ENCODE data around the gene SPOP.
"Not testable (repeated sequence)": the region's sequence is repeated elsewhere in the genome, so short reads cannot be mapped to it uniquely, and the experiment has no call there.

SPOP gene

DNA sequence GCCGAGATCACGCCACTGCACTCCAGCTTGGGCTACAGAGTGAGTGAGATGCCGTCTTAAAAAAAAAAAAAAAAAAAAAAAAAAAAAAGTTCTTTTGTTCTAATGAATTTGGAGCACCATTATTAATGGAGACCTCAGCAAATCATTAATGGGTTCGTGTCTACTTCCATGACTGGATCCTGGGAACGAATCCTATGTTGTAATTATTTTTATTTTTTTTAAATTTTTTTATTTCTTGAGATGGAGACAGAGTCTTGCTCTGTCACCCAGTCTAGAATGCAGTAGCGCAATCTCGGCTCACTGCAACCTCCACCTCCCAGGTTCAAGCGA lies 30.7 kb downstream of the SPOP start:
- DNase-seq (ENCODE audit: low read depth): no peak

DNA sequence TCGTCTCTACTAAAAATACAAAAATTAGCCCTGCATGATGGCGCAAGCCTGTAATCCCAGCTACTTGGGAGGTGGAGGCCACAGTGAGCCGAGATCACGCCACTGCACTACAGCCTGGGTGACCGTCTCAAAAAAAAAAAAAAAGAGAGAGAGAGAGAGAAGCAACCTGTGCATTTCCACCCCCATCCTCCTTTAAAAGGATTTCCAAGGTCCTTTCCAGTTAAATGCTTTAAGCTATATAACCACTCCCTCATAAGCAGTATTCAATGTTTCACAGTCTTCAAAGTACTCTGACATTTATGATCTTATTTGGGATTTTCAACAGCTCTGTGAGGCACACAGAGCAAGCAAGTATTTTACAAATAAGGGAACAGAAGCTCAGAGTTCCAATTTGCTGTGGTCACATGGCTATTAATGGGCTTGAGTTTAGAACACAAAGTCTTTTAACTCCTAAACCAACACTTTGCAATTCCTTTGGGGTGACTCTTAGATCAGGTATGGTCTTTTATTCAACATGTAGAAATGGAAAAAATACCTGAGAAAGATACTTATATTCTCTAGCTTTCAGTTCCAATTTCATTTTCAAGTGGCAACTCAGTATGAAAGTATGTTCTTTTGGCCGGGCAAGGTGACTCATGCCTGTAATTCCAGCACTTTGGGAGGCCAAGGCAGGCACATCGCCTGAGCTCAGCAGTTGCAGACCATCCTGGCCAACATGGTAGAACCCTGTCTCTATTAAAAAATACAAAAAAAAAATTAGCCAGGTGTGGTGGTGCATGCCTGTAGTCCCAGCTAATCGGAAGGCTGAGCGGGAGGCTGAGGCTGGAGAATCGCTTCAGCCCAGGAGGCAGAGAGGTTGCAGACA lies 31.3 kb downstream of the SPOP start:
- no peak for DNase-seq (ENCODE audit: low read depth)

DNA sequence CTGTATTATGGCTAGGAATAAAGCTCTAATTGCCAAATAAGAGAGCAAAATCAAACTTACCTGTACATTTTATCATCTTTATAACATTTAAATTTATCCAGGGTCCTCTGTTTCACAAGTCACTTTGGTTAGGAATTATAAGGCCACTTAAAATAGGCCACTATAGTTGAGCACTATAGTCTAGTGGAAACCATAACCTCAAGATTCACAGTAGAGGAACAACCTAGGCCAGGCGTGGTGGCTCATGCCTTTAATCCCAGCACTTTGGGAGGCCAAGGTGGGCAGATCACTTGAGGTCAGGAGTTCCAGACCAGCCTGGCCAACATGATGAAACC lies 31.9 kb downstream of the SPOP start:
- DNase-seq (ENCODE audit: low read depth): not testable (repeated sequence)

DNA sequence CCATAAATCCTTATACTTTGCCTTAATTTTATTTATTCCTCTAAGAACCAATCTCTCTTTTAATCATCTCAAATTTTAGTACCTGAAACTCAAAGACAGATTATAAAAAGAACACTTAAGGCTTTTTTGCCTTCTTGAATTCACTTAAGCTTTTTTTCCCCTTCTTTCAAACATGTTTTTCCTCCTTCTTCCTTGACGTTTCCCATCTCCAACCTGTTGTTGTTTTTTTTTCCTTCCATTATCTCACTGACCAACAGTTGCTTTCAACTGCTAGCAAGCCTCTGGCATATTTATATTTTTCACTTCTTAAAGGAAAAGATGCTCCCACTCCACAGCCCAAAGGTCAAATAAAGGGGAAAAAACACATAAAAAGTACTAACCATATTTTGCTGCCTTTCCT lies 32.2 kb downstream of the SPOP start:
- no peak for DNase-seq (ENCODE audit: low read depth)

DNA sequence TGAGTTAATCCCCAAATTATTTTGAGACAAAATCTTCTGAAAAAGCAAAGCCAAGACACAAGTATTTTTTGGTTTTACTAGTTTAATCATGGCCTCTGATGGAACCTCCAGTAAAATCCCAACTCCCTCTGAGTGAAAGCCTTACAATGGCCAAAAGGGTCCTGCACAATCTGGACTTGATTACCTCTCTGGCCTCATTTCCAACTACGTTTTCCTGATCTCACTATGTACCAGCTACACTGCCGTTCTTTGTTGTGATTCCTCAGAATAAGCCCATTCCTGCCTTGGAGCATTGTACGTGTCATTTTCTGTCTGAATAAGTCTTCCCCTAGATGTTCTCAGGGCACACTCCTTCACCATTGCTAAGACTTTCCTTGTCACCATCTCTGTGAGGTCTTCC lies 37.3 kb downstream of the SPOP start:
- no peak for DNase-seq (ENCODE audit: low read depth)

DNA sequence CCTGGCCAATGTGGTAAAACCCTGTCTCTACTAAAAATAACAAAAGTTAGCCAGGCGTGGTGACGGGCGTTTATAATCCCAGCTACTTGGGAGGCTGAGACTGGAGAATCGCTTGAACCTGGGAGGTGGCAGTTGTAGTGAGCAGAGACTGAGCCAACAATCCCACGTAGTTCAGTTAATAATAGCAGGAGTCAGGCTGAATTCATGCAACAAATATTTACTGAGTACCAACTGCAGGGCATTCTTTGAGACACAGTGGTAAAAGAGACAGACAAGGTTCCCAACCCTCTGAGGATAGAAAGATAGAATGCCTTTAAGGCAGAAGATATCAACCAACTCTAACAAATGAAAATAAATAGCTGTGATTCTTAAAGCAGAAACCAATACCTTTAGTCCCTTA lies 39.1 kb downstream of the SPOP start:
- DNase-seq (ENCODE audit: low read depth): no peak

DNA sequence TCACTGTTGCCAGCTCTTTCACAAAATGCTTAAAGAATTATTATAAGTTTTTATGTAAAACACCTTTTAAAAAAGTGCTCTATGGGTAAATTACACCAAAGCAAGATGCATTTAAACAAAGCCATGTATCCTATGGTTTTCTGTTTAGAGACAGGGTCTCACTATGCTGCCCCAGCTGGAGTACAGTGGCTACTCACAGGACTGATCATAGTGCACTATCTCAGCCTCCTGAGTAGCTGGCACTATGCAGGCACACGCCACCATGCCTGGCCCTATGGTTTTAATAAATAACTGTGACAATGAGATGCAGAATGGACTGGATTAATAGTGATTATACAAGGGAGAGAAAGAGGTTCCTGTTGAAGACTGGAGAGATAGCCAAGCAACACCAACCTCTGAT lies 40.2 kb downstream of the SPOP start:
- no peak for DNase-seq (ENCODE audit: low read depth)

DNA sequence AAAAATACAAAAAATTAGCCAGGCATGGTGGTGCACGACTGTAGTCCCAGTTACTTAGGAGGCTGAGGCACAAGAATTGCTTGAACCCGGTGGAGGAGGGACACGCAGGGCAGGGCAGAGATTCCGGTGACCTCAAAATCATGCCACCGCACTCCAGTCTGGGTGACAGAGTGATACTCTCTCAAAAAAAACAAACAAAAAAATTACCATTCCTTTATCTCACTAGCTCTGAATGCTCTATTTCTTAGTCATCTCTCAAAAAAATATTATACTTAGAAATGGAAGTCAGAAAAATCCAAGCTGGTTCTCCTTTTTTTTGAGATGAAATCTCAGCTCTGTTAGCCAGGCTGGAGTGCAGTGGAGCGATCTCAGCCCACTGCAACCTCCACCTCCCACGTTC lies 40.8 kb downstream of the SPOP start:
- DNase-seq (ENCODE audit: low read depth): no peak

DNA sequence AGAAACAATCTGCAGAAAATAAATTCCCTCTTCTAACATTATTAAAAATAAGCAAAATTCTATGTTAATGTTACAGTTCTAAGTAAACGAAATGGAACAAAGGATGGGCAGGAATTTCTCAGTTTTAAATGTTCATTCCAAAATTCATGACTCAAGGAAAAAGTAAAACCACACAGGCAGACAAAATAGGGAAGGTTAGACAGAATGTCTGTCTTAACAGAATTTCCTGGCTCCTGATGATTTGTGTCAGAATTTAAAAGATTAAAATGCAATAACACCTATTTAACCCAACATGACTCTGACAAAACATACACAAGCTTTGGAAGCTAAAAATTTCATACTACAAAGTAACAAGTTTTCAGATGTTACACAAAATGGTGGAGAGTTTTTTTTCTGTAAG lies 42.8 kb downstream of the SPOP start:
- no peak for DNase-seq (ENCODE audit: low read depth)

DNA sequence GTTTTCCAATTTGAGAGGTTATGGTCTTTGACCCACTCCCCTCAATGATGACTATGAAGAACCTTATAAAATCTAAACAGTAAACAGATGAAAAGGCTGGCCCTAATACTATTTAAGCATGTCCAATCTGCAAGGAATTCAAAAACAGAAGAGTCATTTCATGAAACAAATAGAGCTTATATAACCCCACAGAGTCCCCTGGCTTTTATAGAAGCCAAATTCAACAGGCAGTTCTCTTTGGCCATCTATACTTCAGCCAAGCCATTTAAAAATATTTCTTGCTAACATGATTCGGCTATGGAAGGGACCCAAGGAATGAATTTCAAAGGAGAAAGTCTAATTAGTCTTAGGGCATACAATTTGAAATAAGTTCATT lies 43.4 kb downstream of the SPOP start:
- DNase-seq (ENCODE audit: low read depth): no peak

DNA sequence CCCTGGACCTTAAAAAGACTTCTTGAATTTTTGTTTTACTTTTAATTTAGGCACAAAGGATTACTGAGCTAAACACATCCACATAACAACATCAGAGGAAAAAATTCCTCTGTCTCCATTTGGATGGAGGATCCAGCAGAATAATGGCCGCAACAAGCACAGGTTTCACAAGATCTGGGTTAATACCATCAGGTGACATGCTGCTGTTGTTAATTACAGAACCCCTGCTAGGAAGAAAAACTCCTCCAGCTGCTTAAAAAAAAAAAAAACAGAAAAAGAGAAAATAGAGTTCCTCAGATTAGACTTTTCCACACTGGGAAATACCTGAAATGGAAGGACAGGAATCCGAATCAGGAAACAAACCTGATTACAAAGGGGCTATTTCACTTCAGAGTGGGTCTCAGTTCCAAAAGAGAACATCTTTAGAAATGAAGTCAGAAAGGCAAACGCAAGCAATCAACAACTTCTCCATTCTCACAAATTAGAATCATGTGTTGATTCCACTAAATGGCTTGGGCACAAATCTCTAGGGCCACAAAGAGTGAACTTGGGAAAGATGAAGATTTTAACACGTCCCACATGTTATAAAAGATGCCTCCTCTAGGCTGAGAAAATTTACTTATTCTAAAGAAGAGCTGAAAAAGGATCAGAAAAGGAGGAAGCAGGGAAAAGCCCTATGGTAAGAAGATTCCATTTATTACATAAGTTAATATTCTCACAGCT lies 44.0 kb downstream of the SPOP start:
- no peak for DNase-seq (ENCODE audit: low read depth)

DNA sequence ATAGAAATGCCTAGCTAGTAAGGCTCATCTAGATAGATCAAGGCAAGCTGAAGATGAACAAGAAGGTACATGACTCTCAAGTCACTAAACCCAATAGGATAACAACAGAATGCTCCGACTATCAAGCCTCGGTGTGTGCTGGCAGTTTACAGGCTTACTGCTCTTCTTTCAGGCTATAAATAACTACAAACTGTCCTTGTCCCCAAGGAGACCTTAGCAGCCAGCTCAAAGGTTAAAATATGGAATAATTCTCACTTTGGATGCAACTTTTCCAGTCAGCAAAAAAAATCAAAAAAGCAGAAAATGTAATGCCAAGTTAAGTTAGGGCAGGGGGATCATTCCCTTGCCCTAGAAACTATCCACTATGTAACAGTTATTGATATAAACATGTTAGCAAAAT lies 44.6 kb downstream of the SPOP start:
- no peak for DNase-seq (ENCODE audit: low read depth)

DNA sequence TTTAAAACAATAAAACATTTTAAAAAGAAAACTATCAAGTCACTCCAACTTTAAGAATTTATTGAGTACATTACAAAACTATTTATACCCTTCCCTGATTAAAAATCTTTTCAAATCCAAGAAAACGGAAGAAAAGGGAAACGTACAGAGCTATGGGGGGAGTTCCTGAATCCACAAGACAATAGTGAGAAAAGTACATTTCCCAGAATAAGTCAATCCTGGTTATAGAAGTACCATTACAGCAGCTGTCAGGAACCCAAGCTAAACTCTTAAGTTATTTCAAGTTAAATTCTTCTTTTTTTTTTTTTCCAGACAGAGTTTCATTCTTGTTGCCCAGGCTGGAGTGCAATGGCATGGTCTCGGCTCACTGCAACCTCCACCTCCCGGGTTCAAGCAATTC lies 45.7 kb downstream of the SPOP start:
- DNase-seq (ENCODE audit: low read depth): no peak

DNA sequence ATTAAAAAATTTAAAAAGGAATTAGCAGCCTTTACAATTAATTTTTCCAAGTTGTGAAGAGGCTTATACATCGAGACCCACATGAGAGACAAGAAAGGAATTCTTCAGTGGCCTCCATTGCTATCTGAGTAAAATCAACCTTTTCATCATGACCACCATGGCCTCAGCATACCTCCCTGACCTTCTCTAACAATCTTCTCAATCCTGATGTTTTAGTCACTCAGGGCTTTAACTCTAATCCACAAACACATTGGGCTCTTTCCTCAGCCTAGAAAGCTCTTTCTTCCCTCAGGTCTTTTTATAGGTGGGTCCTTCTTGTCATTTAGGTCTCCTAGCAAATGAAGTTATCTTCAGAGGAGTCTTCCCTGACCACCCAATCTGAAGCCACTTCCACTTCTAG lies 46.4 kb downstream of the SPOP start:
- no peak for DNase-seq (ENCODE audit: low read depth)

DNA sequence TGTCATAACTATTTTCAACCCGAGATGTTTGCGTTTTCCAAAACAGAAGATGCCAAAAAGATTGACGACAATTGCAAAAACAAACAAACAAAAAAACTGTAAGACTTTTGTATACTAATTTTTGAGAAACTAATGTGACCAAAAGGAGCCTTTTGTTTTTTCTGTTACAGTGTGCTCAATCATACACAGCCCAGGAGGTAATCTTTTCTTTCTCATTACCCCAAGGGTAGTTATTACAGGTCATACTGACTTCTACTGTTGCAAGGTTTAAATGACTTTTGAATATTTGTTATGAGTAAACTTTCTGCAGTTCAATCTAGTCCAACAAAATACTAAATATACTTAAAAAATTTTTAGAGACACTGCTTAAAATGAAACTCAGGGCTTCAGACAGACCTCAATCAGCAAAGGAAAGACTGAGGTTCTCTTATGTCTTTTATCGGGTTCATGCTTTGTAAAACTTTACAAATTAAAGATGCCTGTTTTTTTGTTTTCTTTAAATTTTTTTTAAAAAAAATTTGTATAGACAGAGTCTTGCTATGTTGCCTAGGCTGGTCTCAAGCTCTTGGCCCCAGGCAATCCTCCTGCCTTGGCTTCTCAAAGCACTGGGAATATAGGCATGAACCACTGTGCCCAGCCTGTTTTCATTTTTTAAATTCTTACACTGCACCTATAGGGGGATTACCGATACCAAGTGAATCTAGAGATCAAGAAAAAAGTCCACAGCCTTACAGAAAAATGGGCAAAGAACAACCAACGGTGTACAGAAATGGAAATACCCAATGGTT lies 47.6 kb downstream of the SPOP start:
- DNase-seq (ENCODE audit: low read depth): no peak

DNA sequence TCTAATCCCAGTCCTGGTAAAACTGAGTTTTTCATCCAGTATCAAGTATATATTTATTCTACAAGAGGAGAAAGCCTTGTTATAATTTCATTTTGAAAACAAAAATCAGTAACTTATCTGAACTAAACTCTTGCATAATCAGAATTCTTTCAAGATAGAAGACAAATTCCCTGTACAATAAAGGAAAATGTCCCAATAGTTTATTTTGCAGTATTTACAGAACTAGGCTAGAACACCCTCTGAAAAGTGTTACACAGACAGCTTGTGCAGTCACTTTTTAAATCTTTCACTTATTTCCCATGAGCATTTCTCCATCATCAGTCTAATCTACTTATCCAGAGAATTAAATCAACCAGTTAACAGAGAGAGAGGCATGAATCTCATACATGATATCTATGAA lies 48.5 kb downstream of the SPOP start:
- no peak for DNase-seq (ENCODE audit: low read depth)

DNA sequence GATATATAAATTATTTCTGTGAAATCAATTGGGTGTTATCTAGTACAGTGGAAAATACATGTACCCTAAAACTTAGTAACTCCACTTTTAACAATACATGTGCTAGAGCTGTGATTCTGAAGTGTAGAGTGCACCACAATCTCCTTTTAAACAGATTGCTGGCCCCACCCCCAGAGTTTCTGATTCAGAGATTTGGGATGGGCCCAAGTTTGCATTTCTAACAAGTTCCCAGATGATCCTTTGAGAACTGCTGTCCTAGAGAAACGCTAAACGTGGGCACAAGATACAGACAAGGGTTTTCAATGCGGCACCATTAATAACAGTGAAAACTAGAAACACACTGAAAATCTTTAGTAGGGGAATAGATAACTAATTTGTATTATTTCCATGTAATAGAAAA lies 53.0 kb downstream of the SPOP start:
- no peak for DNase-seq (ENCODE audit: low read depth)

DNA sequence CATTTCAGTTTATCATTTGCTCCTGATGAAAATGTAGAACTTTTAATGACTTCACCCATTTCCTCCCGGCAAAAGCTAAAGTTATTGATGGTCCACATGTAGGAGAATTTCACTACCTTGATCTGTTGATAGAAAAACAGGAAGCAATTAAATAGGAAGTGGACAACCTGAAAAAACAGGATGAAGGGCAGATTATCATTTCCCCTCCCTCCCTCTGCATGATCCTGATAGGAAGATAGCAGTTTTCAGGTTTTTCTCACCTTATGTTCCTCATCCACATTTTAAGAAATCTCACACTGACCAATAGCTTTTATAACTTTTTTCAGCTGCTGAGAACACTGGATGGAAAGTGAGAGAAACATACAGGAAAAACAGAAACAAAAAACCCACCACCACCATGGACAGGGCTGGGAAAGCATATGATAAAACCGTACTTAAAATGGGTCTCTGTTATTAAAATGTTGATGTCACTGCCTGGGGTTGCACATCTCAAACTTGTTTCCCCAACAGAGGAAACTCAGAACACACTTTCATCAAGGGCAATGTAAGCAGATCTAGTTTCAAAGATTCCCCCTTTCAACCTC lies 55.9 kb downstream of the SPOP start:
- DNase-seq (ENCODE audit: low read depth): no peak

DNA sequence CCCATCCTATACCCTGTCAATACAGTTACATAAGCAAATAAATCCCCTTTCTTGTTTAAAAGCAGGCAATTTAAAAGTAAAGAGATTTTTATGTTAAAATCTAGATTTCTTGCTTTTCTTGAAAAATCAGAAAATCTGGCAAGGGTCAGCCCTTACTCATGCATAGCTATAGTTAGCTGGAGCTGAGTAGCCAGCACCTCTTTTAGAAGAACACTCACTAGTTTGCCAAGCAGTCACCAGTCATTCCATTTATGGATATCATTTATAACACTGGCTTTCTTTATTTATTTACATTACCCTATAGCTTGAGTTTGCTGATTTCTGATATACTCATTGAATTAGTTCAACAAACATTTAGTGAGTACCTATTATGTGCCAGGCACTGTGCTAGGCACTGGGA lies 56.5 kb downstream of the SPOP start:
- no peak for DNase-seq (ENCODE audit: low read depth)

DNA sequence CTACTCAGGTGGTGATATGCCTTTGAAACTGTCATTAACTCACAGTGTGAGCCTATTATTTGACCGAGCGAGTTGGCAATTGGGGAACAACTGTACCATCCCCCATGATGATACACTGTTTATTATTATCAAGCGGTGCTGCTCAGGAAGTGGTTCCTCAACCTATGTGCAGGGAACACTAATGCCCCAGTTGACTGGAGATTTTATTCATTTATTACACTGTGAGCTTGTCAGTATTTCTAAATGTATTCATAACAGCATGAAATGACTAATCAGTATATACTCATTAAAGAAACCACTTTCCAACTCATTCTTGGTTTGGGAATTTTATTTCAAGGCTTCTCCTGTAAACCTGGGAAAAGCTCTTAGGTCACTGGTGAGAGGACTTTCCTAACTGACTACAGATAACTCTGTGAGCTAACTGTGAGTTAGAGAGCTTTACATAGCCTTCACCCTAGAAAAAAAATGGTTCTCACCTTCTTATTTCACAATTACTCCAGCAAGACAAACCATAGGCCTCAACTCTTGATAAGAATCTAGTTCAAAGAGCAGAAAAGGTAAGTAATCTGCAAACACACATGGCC lies 59.8 kb downstream of the SPOP start:
- DNase-seq (ENCODE audit: low read depth): no peak

DNA sequence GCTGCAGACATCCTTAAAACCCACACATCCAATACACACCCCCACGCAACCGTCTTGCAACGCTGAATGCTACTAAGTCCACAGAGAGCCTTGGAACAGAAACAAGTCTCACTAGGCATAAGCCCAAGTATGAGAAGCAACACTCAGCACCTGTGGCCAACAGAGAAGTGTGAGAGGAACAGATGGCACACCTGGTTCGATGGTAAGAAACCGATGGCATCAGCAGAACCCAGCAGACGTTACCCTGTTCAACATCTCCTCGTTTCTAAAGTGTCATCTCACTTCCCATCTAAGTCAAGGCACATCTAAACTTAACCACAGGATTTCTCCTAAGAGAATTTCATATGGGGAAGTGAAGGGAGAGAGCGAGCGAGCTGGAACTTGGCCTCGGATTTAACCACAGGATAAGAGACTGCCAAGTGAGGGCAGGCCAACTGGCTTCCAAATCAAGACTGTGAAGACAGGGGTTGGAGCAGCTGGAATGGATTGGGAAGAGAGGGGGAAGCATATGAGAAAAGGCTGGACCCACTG lies 61.2 kb downstream of the SPOP start:
- DNase-seq (ENCODE audit: low read depth): no peak

DNA sequence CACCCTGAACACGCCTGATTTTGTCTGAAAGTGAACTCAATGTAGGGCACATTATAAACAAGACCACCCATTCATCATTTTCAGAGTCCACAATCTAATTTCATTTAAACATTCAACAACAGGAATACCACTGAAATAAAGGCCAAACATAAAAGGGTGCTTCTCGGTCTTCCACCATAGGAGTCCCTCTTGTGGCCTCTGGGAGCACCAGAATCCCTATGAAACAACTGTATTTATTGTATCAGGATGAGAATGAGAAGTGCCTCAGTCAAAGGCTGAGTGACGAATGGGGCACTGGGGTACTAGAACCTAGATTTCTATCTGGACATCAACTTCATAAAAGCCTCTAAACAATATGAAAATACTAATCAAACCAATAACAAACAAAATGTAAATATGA lies 61.8 kb downstream of the SPOP start:
- no peak for DNase-seq (ENCODE audit: low read depth)
